Activated CD8-positive, alpha-beta memory T cell treated with anti-CD3 and anti-CD28 coated beads, Interleukin-2, amount 50 U/mL, for 1 hour (primary cell): ENCODE data around the gene TEN1.
"Not testable (repeated sequence)": the region's sequence is repeated elsewhere in the genome, so short reads cannot be mapped to it uniquely, and the experiment has no call there.

ENCODE experiments used
- DNase-seq: peaks from one replicate; pipeline ENCODE4 v3.0.0-alpha.2; 2020; ENCODE audit errors: extremely low read depth

The TEN1 gene

GRCh38 chr17:76027159-76027839, 48.3 kb downstream of the TEN1 start, which contains the start of gene EVPL:
EVPL (minus strand) TSS chr17:76027306; CDS start chr17:76027198, 108 bp downstream.
- no peak for DNase-seq

GRCh38 chr17:76032073-76032779, 53.2 kb downstream of the TEN1 start:
- DNase-seq, result no peak

- no peak for DNase-seq
These were observed 53.7 kb downstream of the TEN1 start for GRCh38 chr17:76032780-76033108.

GRCh38 chr17:76033139-76033538, 54.1 kb downstream of the TEN1 start:
- no peak for DNase-seq

DNA sequence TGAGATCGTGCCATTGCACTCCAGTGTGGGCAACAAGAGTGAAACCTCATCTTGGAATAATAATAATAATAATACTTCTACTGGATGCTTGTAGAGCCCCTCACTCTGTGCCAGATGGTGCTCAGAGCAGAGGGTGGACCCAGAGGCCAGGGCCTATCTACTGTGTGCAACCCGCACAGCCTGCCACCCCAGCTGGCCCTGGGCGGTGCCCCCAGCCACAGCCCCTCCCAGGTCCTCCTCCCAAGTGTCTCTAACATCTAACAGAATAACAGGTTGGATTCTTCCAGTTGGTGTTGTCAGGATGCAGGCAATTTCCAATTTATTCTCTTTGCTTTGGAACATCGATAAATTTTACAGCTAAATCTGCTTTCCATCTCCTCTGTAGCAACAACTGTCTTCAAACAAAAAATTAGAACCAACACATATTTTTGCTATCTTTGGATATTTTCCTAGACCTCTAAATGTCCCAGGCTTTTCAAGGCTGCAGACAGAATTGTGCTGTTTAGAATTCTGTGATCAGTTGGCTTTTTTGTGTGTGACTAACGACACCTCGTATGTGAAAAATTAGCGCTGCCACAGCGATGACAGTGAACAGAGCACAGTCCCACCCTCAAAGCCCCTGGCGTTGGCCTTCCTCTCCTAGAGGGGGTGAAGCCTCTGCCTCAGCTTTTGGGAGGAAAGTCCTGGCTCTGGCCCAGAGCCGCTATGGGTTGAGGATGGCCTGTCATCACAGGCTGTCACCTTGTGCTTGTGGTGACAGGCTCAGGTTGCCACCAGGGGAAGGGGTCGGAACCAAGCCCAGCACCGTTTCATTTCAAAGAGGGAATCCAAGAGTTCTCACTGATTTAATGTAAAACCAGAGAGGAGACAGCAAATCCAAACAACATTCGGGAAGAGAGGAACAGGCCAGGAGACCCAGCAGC, 55.6 kb downstream of the TEN1 start:
- no peak for DNase-seq

GRCh38 chr17:76036497-76037261, 57.6 kb downstream of the TEN1 start:
- no peak for DNase-seq

DNA sequence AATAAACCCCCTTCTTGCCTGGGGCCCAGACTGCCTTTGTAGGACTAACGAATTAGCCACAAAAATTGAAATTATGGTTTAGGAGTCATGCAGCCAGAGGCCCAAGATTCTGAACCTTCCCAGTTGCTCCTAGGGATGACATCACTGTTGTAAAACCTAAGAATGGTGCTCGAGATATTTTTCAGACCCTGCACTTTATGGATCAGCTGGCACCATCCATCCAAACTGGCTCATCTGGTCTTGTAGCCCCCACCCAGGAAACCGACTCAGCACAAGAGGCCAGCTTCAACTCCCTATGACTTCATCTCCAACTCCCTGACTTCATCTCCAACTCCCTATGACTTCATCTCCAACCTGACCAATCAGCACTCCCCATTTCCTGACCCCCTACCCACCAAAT, 59.0 kb downstream of the TEN1 start:
- DNase-seq, result no peak

DNA sequence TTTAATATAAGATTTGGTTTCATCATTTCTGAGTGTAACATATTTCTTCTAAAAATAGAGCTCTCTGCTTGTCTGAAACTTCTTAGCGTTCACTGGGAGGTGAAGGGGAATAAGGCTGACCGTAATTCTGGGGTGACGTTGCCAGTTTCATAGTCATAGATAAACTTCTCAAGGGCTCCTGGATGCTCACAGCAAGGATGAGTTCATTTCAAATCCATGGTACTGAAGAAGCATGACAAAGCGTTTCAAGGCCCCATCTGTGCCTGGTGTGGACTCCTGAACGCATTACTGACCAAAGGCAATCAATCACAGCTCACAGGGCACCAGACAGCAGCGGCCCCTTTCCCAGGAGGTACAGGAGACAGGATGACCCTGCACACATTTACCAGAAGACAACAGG, 60.1 kb downstream of the TEN1 start:
- no peak for DNase-seq

DNA sequence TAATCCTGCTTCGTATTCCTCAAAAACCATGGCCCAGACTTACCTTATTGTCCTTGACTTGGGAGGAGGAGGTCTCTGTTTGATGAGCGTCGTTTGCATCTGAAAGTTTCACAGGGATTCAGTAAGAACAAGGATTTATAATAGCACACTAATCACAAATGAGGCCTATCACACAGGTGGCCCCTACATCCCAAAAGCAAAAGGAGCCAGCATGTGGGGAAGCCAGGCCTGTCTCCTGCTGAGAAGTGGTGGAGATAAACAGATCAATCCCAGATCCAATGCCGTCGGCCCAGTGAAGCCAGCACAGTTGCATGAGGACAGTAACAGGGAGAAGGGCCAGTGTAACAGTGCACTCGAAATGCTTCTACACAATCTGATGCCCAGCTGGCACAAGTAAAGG, 61.3 kb downstream of the TEN1 start:
- no peak for DNase-seq

DNA sequence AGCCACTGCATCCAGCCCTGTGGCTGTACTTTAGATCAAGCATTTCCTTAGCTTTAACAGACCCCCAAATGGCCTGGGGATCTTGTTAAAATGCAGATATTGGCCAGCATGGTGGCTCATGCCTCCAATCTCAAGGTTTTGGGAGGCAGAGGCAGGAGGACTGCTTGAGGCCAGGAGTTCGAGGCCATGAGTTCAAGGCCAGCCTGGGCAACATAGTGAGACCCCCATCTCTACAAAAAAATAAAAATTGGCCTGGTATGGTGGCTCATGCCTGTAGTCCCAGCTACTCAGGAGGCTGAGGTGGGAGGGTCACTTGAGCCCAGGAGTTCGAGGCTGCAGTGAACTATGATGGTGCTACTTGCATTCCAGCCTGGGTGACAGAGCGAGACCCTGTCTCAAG, 63.8 kb downstream of the TEN1 start:
- DNase-seq, result not testable (repeated sequence)

DNA sequence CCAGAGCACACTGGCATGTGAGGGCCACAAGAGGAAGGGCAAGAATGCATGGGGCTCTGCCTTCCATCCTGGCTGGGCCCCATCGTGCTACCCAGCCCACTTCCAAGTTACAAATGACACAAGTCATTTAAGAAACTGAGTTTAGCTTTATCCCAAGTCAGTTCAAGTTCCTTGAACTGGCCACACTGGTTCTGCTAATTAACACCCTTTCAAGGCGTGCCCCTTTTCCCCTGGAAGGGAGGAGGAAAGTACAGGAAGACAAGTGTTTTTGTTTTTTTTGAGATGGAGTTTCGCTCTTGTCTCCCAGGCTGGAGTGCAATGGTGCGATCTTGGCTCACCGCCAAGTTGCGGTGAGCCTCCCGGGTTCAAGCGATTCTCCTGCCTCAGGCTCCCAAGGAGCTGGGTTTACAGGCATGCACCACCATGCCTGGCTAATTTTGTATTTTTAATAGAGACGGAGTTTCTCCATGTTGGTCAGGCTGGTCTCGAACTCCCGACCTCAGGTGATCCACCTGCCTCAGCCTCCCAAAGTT, 65.5 kb downstream of the TEN1 start:
- not testable (repeated sequence) for DNase-seq

- DNase-seq, result no peak
These were observed 67.0 kb downstream of the TEN1 start for GRCh38 chr17:76046064-76046463.

- DNase-seq, result no peak
These were observed 69.1 kb downstream of the TEN1 start for GRCh38 chr17:76048025-76048605.

DNA sequence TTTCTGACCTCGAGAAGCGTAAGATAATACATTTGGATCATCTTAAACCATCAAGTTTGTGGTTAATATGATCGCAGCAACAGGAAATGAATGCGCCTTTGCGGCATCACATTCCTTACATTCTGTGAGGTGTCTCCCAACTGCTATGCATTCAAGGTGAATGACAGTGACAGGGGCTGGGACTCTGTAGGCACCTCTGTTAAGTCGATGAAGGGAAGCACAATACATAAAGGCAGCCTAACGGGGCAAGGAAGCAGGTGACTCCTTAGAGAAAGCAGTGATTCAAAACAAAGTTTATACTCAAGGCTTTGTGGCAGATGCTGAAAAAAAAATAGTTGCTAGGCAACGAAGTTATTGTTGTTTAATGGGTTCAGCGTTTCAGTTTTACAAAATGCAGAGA, 69.7 kb downstream of the TEN1 start:
- no peak for DNase-seq

- DNase-seq, result no peak
These were observed 70.2 kb downstream of the TEN1 start for GRCh38 chr17:76049239-76049638.

- DNase-seq, result no peak
These were observed 70.9 kb downstream of the TEN1 start for GRCh38 chr17:76049836-76050537.
